Vagina (tissue), 2 donors: ENCODE results near the gene AMZ1. TPM values are rescaled to one million over a fixed set of nuclear protein-coding genes. Genes with fewer than 3 reads are reported as not detected.

ENCODE experiments used
- DNase-seq, 2 donors: peaks; one replicate each; pipeline ENCODE4 v3.0.0-alpha.2; 2017; ENCODE audit errors: extremely low spot score in 2 of 2
- H3K27ac ChIP-seq: fragments of 200-600 bp; sonication (generic); one replicate; pipeline ENCODE4 v1.5.1; 2019
- H3K27me3 ChIP-seq: fragments of 200-600 bp; sonication (generic); one replicate; pipeline ENCODE4 v1.5.1; 2019
- H3K36me3 ChIP-seq, 2 donors: fragments of 200-600 bp; sonication (generic); one replicate each; pipeline ENCODE4 v1.5.1; 2017 to 2019
- H3K4me1 ChIP-seq: fragments of 200-600 bp; sonication (generic); one replicate; pipeline ENCODE4 v1.5.1; 2019
- H3K4me3 ChIP-seq, 2 donors: fragments of 200-600 bp; sonication (generic); 1 replicate in 1 of 2; 2 replicates in 1 of 2; pipeline ENCODE4 v1.5.1; 2016 to 2019
- H3K9me3 ChIP-seq: fragments of 200-600 bp; sonication (generic); one replicate; pipeline ENCODE4 v1.5.1; 2019
- POLR2A ChIP-seq, 2 donors: fragments of 450-650 bp; IDR thresholded peaks; one replicate each; pipeline ENCODE4 v1.6.1; 2017; ENCODE audit warnings: antibody characterized with exemption in 2 of 2, mild to moderate bottlenecking in 2 of 2, moderate library complexity in 2 of 2
- POLR2AphosphoS5 ChIP-seq, 2 donors: sonication (generic); formaldehyde crosslinking; IDR thresholded peaks; one replicate each; pipeline ENCODE4 v1.9.0; 2017; ENCODE audit warnings: antibody characterized with exemption in 2 of 2, mild to moderate bottlenecking in 2 of 2, low read depth in 1 of 2; ENCODE audit not compliant: insufficient read depth in 1 of 2
- intact Hi-C: fragments of 100-400 bp; cut with DNase I; formaldehyde crosslinking; loops from one replicate; pipeline ENCODE4 v1.15.1; 2023
- total RNA-seq: library from RNA; depleted of rRNA; stranded (reverse); fragments of >200 nt; gene quantifications from one replicate; pipeline ENCODE4 v1.2.3, GENCODE V29; 2016
- TF ChIP-seq, protein P1 (sequence below), 3 experiments: fragments of 450-650 bp in 2 of 3; fragments of 200-600 bp in 1 of 3; sonication (generic) in 1 of 3; IDR thresholded peaks; one replicate each; pipeline ENCODE4 v1.5.1; 2017 to 2019; ENCODE audit warnings: antibody characterized with exemption in 3 of 3, mild to moderate bottlenecking in 2 of 3, moderate library complexity in 2 of 3

Gene AMZ1
- total RNA-seq, 1 donor from 2014 or later: 1.2 TPM

DNA sequence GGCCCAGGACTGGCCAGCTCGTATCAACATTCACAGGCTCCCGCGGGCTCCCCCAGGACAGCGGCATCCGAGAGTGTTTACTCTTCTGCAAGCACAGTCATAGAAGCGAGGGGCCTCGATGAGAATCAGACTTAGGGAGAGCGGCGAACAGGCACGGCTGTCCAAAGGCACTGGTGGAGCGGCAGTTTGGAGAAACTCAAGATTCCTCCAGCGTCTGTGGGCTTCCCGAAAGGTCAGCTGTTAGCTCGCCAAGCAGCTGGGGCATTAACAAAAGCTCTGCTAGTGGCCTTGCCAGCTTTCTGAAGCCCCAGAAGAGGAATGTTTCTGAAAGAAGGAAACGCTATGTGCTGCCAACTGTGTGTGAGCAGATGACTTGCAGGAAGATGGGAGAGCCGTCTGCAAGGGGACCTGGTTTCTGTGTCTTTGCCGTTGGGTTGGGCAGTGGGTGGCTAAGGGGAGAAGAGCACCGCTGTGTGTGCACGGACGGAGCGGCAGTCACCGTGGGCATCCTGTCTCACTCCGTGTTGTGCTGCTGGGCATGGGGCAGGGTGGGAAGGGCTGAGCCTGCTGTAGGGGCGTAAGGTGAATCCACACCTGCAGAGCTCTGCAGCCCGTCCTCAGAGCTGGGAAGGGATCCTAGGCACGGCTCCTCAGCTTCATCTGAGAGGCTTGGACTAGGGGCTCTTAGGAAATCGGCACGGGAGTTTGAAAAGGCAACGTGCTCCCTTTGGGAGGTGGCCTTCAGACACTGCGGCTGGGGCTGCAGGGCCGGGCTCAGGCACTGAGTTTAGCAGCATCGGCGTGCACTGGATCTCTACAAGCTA is 42.1 kb downstream of the AMZ1 start:
- Histone ChIP-seq H3K4me1 (peaks cover 26% of the 10 kb centered on the region), H3K9me3 (no peaks in the 10 kb centered on the region), H3K4me3 (no peak overlapping the region), H3K36me3 (peaks cover 0 to 19% of the 10 kb centered on the region in 2 donors), H3K27ac (peak overlapping the region; percentile 44), H3K27me3 (no peaks in the 10 kb centered on the region)
- intact Hi-C loops: loop anchor here (5.0 kb wide), 1 partner anchor 1177 kb away; no protein-coding TSS in a partner anchor
- no peak for DNase-seq
- TF ChIP-seq, protein P1, sequence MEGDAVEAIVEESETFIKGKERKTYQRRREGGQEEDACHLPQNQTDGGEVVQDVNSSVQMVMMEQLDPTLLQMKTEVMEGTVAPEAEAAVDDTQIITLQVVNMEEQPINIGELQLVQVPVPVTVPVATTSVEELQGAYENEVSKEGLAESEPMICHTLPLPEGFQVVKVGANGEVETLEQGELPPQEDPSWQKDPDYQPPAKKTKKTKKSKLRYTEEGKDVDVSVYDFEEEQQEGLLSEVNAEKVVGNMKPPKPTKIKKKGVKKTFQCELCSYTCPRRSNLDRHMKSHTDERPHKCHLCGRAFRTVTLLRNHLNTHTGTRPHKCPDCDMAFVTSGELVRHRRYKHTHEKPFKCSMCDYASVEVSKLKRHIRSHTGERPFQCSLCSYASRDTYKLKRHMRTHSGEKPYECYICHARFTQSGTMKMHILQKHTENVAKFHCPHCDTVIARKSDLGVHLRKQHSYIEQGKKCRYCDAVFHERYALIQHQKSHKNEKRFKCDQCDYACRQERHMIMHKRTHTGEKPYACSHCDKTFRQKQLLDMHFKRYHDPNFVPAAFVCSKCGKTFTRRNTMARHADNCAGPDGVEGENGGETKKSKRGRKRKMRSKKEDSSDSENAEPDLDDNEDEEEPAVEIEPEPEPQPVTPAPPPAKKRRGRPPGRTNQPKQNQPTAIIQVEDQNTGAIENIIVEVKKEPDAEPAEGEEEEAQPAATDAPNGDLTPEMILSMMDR (IDR thresholded peaks at IDR 0.05): no peak
- no peak for TF ChIP-seq POLR2A (IDR thresholded peaks at IDR 0.05)
- no peak for TF ChIP-seq POLR2AphosphoS5 (IDR thresholded peaks at IDR 0.05; ENCODE audit: insufficient read depth in 1 of 2, low read depth in 1 of 2)

DNA sequence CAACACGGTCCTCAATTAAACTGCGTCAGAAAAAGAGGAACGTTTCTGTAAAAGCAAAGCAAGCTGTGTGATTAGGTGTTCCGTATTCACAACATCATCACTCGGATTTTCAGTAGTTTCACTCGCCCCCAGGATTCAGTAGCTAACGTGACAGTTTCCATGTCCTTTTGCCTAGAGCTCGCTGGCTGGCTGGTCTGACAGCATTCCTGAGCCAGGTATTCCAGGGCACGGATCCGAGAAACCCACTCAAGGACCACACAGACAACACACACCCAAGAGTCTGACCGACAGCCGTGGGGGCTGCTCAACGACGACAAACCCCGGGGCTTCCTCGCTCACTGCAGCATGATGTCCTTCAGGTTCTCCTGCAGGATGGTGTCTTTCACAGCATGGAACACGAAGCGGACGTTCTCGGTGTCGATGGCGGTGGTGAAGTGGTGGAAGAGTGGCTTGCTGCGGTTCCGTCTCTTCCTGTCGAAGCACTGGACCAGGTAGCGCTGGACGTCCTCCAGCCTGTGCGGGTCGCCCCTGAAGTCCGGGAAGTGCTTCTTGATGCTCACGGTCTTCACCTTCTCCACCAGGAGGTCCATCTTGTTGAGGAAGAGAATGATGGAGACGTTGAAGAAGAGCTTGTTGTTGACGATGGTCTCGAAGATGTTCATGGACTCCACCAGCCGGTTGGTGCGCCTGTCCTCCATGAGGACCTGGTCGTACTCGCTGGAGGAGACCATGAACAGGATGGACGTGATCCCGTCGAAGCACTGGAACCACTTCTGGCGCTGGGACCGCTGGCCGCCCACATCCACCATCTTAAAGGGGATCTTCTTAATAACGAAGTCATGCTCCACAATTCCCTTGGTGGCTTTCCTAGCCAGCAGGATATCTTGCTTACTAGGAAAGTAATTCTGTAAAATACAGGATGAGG is 43.1 kb downstream of the AMZ1 start:
- peaks cover 0 to 16% of the 10 kb centered on the region in 2 donors for H3K36me3 ChIP-seq
- intact Hi-C loops: loop anchor here (5.0 kb wide), 1 partner anchor 1176 kb away; no protein-coding TSS in a partner anchor
- TF ChIP-seq POLR2A (IDR thresholded peaks at IDR 0.05) (no peak), POLR2AphosphoS5 (IDR thresholded peaks at IDR 0.05; ENCODE audit: insufficient read depth in 1 of 2, low read depth in 1 of 2) (no peak)
- TF ChIP-seq, protein P1 (IDR thresholded peaks at IDR 0.05): no peak
- H3K4me3 ChIP-seq: no peak overlapping the region
- H3K9me3 ChIP-seq: no peaks in the 10 kb centered on the region
- peaks cover 30% of the 10 kb centered on the region for H3K4me1 ChIP-seq
- H3K27ac ChIP-seq: no peak overlapping the region
- H3K27me3 ChIP-seq: no peaks in the 10 kb centered on the region
- no peak for DNase-seq

DNA sequence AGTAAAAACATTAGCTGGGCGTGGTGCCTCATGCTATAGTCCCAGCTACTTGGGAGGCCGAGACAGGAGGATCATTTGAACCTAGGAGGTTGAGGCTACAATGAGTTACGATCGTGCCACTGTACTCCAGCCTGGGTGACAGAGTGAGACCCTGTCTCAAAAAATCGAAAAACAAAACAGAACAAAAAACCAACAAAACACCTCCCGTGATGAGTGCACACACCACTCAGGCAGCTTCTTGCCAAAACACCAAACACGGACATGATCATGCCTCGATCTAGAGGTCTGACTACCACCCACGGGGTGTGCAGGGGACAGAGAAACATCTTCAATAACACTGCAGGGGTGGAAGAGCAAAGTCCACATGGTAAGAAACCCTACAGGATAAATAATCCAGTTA is 44.4 kb downstream of the AMZ1 start:
- H3K36me3 ChIP-seq: peaks cover 0 to 10% of the 10 kb centered on the region in 2 donors
- peaks cover 30% of the 10 kb centered on the region for H3K4me1 ChIP-seq
- H3K27ac ChIP-seq: peak overlapping the region; percentile 73

DNA sequence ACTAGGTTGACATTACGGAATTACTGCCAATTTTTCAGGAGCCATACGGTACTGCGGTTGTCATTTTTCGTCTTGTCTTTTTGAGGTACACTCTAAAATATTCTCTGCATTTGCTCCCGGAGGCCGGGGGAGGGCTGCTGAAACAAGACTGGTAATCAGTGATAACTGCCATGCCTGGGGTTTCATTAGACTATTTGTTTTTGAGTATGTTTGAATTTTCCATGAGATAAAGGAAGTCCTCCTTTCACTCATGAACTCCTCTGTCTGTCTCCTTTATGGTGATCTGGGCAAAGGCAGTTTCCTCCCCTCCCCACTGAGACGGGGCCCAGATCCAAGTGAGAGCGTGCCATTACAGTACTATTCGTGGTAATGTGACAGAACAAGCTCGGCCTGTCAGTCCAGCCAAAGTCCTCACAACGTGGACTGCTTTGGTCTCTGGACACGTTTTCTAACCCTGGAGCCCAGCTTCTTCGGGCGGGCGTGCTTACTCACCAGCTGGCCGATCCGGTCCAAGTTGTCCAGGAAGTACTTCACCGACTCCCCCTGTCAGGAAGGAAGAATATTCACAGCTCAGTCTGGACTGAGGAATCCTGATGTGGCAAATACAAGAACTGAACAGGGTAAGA is 45.1 kb downstream of the AMZ1 start:
- Histone ChIP-seq H3K36me3 (peaks cover 0 to 10% of the 10 kb centered on the region in 2 donors), H3K4me1 (peaks cover 30% of the 10 kb centered on the region), H3K27me3 (no peaks in the 10 kb centered on the region), H3K9me3 (no peaks in the 10 kb centered on the region), H3K27ac (peak overlapping the region; percentile 73), H3K4me3 (no peak overlapping the region)
- intact Hi-C loops: loop anchor here (5.0 kb wide), 1 partner anchor 1174 kb away; no protein-coding TSS in a partner anchor
- TF ChIP-seq POLR2A (IDR thresholded peaks at IDR 0.05) (no peak), POLR2AphosphoS5 (IDR thresholded peaks at IDR 0.05; ENCODE audit: insufficient read depth in 1 of 2, low read depth in 1 of 2) (peak; percentile 56 to 70)
- TF ChIP-seq, protein P1 (IDR thresholded peaks at IDR 0.05): no peak
- DNase-seq: peak in 1 of 2 donors; percentile 96

More for the DNA sequence above, 44.4 kb downstream of the AMZ1 start:
- no peaks in the 10 kb centered on the region for H3K27me3 ChIP-seq
- DNase-seq: no peak
- H3K4me3 ChIP-seq: no peak overlapping the region
- intact Hi-C loops: loop anchor here (5.0 kb wide), 1 partner anchor 1175 kb away; no protein-coding TSS in a partner anchor
- no peaks in the 10 kb centered on the region for H3K9me3 ChIP-seq
- TF ChIP-seq POLR2AphosphoS5 (IDR thresholded peaks at IDR 0.05; ENCODE audit: insufficient read depth in 1 of 2, low read depth in 1 of 2) (no peak), POLR2A (IDR thresholded peaks at IDR 0.05) (no peak)
- TF ChIP-seq, protein P1 (IDR thresholded peaks at IDR 0.05): no peak
